SK-N-SH treated with all-trans-retinoic acid at 6 μM for 48 hours (cell line): ENCODE results near the gene TOX2.

Experiments used
- ATAC-seq: fragments of 200-7000 bp; cut with Tn5 transposase; 3 replicates; pipeline ENCODE4 v1.9.1; 2020; ENCODE audit warnings: mild to moderate bottlenecking, moderate library complexity
- BACH2 ChIP-seq: fragments of 250-450 bp; sonication (Bioruptor Pico); IDR thresholded peaks from 2 replicates; pipeline ENCODE4 v1.9.0; 2021; ENCODE audit warnings: mild to moderate bottlenecking, borderline replicate concordance
- CREB5 ChIP-seq: fragments of 250-450 bp; sonication (Bioruptor Pico); IDR thresholded peaks from 2 replicates; pipeline ENCODE4 v1.5.1; 2020; ENCODE audit warnings: low read depth, mild to moderate bottlenecking, moderate library complexity
- CSDC2 ChIP-seq: fragments of 250-450 bp; sonication (Bioruptor Pico); IDR thresholded peaks from 2 replicates; pipeline ENCODE4 v1.5.0; 2020; ENCODE audit warnings: mild to moderate bottlenecking, moderate library complexity
- CSRNP3 ChIP-seq: fragments of 250-450 bp; sonication (Bioruptor Pico); IDR thresholded peaks from 2 replicates; pipeline ENCODE4 v1.5.1; 2021; ENCODE audit warnings: mild to moderate bottlenecking, moderate library complexity
- ESRRG ChIP-seq: fragments of 250-450 bp; sonication (Bioruptor Pico); IDR thresholded peaks from 2 replicates; pipeline ENCODE4 v1.6.1; 2021; ENCODE audit warnings: mild to moderate bottlenecking
- GLIS3 ChIP-seq: fragments of 250-450 bp; sonication (Bioruptor Pico); IDR thresholded peaks from 2 replicates; pipeline ENCODE4 v1.5.0; 2020; ENCODE audit warnings: mild to moderate bottlenecking, moderate library complexity
- ISL1 ChIP-seq: fragments of 250-450 bp; sonication (Bioruptor Pico); IDR thresholded peaks from 2 replicates; pipeline ENCODE4 v2.1.2; 2022; ENCODE audit warnings: mild to moderate bottlenecking, moderate library complexity
- OSR1 ChIP-seq: fragments of 250-450 bp; sonication (Bioruptor Pico); IDR thresholded peaks from 2 replicates; pipeline ENCODE4 v1.8.0; 2022; ENCODE audit warnings: moderate library complexity, mild to moderate bottlenecking, inconsistent platforms
- PATZ1 ChIP-seq: fragments of 250-450 bp; sonication (Bioruptor Pico); IDR thresholded peaks from 2 replicates; pipeline ENCODE4 v1.8.0; 2020; ENCODE audit warnings: mild to moderate bottlenecking, moderate library complexity, borderline replicate concordance
- POU6F1 ChIP-seq: fragments of 250-450 bp; sonication (Bioruptor Pico); IDR thresholded peaks from 2 replicates; pipeline ENCODE4 v1.8.0; 2021; ENCODE audit warnings: low read depth, mild to moderate bottlenecking, moderate library complexity, borderline replicate concordance
- PPARA ChIP-seq: fragments of 250-450 bp; sonication (Bioruptor Pico); IDR thresholded peaks from 2 replicates; pipeline ENCODE4 v1.5.0; 2020; ENCODE audit warnings: mild to moderate bottlenecking, borderline replicate concordance
- RARB ChIP-seq: fragments of 250-450 bp; sonication (Bioruptor Pico); IDR thresholded peaks from 2 replicates; pipeline ENCODE4 v1.8.0; 2021; ENCODE audit warnings: mild to moderate bottlenecking, moderate library complexity
- SNAI2 ChIP-seq: fragments of 250-450 bp; sonication (Bioruptor Pico); IDR thresholded peaks from 2 replicates; pipeline ENCODE4 v1.5.0; 2020; ENCODE audit warnings: mild to moderate bottlenecking, moderate library complexity
- TOX ChIP-seq: fragments of 250-450 bp; sonication (Bioruptor Pico); IDR thresholded peaks from 2 replicates; pipeline ENCODE4 v1.8.0; 2021; ENCODE audit warnings: mild to moderate bottlenecking, moderate library complexity, borderline replicate concordance
- TSHZ2 ChIP-seq: fragments of 250-450 bp; sonication (Bioruptor Pico); IDR thresholded peaks from 2 replicates; pipeline ENCODE4 v1.5.0; 2020; ENCODE audit warnings: mild to moderate bottlenecking, moderate library complexity
- ZFP3 ChIP-seq: fragments of 250-450 bp; sonication (Bioruptor Pico); IDR thresholded peaks from 2 replicates; pipeline ENCODE4 v1.5.0; 2020; ENCODE audit warnings: mild to moderate bottlenecking, moderate library complexity
- ZFP30 ChIP-seq: fragments of 450-650 bp; formaldehyde crosslinking; IDR thresholded peaks from 2 replicates; pipeline ENCODE4 v1.5.0; 2022; ENCODE audit warnings: mild to moderate bottlenecking, moderate library complexity
- ZNF565 ChIP-seq: fragments of 450-650 bp; formaldehyde crosslinking; conservative IDR thresholded peaks from 2 replicates; pipeline ENCODE4 v1.5.0; 2020; ENCODE audit warnings: low read depth, mild to moderate bottlenecking, moderate library complexity
- ZNF70 ChIP-seq: fragments of 450-650 bp; formaldehyde crosslinking; IDR thresholded peaks from 2 replicates; pipeline ENCODE4 v1.5.0; 2020; ENCODE audit warnings: mild to moderate bottlenecking, moderate library complexity
- ZNF8 ChIP-seq: fragments of 450-650 bp; formaldehyde crosslinking; IDR thresholded peaks from 2 replicates; pipeline ENCODE4 v1.5.0; 2020; ENCODE audit warnings: mild to moderate bottlenecking, moderate library complexity

Gene TOX2

GRCh38 chr20:44034965-44035635, 120.4 kb downstream of the TOX2 start:
- TF ChIP-seq PATZ1 (CRISPR knock-in tag) (no peak), TOX (CRISPR knock-in tag) (no peak), CSRNP3 (CRISPR knock-in tag) (no peak), ZFP3 (CRISPR knock-in tag) (no peak), SNAI2 (CRISPR knock-in tag) (no peak), CSDC2 (CRISPR knock-in tag) (no peak), ZFP30 (CRISPR knock-in tag) (no peak), ESRRG (no peak), PPARA (no peak), ISL1 (CRISPR knock-in tag) (no peak), ZNF70 (CRISPR knock-in tag) (no peak), CREB5 (CRISPR knock-in tag) (no peak), GLIS3 (CRISPR knock-in tag) (no peak), TSHZ2 (CRISPR knock-in tag) (no peak), OSR1 (CRISPR knock-in tag) (no peak), POU6F1 (CRISPR knock-in tag) (no peak)
- ATAC-seq: no peak

- ATAC-seq: no peak
- TF ChIP-seq SNAI2 (CRISPR knock-in tag) (no peak), CSDC2 (CRISPR knock-in tag) (no peak), RARB (CRISPR knock-in tag) (no peak), ZFP3 (CRISPR knock-in tag) (no peak), PPARA (no peak), TSHZ2 (CRISPR knock-in tag) (no peak), CSRNP3 (CRISPR knock-in tag) (no peak), ZNF8 (CRISPR knock-in tag) (no peak), ESRRG (no peak), ZNF565 (no peak), GLIS3 (CRISPR knock-in tag) (no peak), CREB5 (CRISPR knock-in tag) (no peak), BACH2 (CRISPR knock-in tag) (no peak), PATZ1 (CRISPR knock-in tag) (no peak), ZNF70 (CRISPR knock-in tag) (no peak)
These were observed 121.3 kb downstream of the TOX2 start for GRCh38 chr20:44035924-44036323.
